WTC11 (cell line): ENCODE measurements around the gene PLCG1. TPM values are rescaled to one million over a fixed set of nuclear protein-coding genes. Genes with fewer than 3 reads are reported as not detected.

Source experiments
- ATAC-seq: fragments of 200-7000 bp; cut with Tn5 transposase; 2 replicates; pipeline ENCODE4 v1.10.0; 2021; ENCODE audit warnings: mild to moderate bottlenecking, moderate library complexity
- CTCF ChIA-PET: fragments of 300-600 bp; sonication (Branson Sonifier 250); formaldehyde crosslinking; loops from one replicate; lab custom pipeline; 2021; ENCODE audit warnings: antibody characterized with exemption; lab: Charles Lee
- POLR2A ChIA-PET: fragments of 350-600 bp; sonication (Branson Sonifier 250); formaldehyde crosslinking; loops from one replicate; lab custom pipeline; 2021; ENCODE audit warnings: antibody characterized with exemption; lab: Charles Lee
- DNase-seq: peaks from one replicate; pipeline ENCODE4 v3.0.0; 2021; ENCODE audit warnings: low spot score
- H3K27ac Mint-ChIP-seq: 2 replicates; pipeline ENCODE4 v1.8.0; 2021; ENCODE audit warnings: mixed read lengths
- H3K27me3 Mint-ChIP-seq: 2 replicates; pipeline ENCODE4 v1.8.0; 2021; ENCODE audit warnings: low read depth, mild to moderate bottlenecking, moderate library complexity, mixed read lengths
- H3K36me3 Mint-ChIP-seq: 2 replicates; pipeline ENCODE4 v1.8.0; 2021; ENCODE audit warnings: mixed read lengths
- H3K4me1 Mint-ChIP-seq: 2 replicates; pipeline ENCODE4 v1.8.0; 2022; ENCODE audit warnings: mixed read lengths
- H3K4me3 Mint-ChIP-seq: 2 replicates; pipeline ENCODE4 v1.8.0; 2021; ENCODE audit warnings: mild to moderate bottlenecking, moderate library complexity, mixed read lengths
- H3K9me3 Mint-ChIP-seq: 2 replicates; pipeline ENCODE4 v1.8.0; 2021; ENCODE audit warnings: mixed read lengths
- CBFB ChIP-seq: sonication (generic); formaldehyde crosslinking; IDR thresholded peaks from 2 replicates; pipeline ENCODE4 v1.8.1; 2022; ENCODE audit warnings: mild to moderate bottlenecking, low read depth, missing genetic modification reagents
- E2F5 ChIP-seq: sonication (generic); formaldehyde crosslinking; IDR thresholded peaks from 2 replicates; pipeline ENCODE4 v1.8.1; 2022; ENCODE audit warnings: mild to moderate bottlenecking, moderate library complexity, missing genetic modification reagents
- ETV6 ChIP-seq: sonication (generic); formaldehyde crosslinking; IDR thresholded peaks from 2 replicates; pipeline ENCODE4 v1.8.1; 2022; ENCODE audit warnings: mild to moderate bottlenecking, missing genetic modification reagents
- HMGXB4 ChIP-seq: sonication (generic); formaldehyde crosslinking; IDR thresholded peaks from 2 replicates; pipeline ENCODE4 v1.8.1; 2023; ENCODE audit warnings: mild to moderate bottlenecking, moderate library complexity, missing genetic modification reagents
- NR2C2 ChIP-seq: sonication (generic); formaldehyde crosslinking; IDR thresholded peaks from 2 replicates; pipeline ENCODE4 v1.8.0; 2022; ENCODE audit warnings: mild to moderate bottlenecking, missing genetic modification reagents
- SMAD3 ChIP-seq: sonication (generic); formaldehyde crosslinking; IDR thresholded peaks from 2 replicates; pipeline ENCODE4 v1.8.0; 2022; ENCODE audit warnings: missing genetic modification reagents, mild to moderate bottlenecking, borderline replicate concordance
- TP53 ChIP-seq: sonication (generic); formaldehyde crosslinking; IDR thresholded peaks from 2 replicates; pipeline ENCODE4 v1.8.1; 2023; ENCODE audit warnings: mild to moderate bottlenecking, missing genetic modification reagents
- ZBTB21 ChIP-seq: sonication (generic); formaldehyde crosslinking; IDR thresholded peaks from 2 replicates; pipeline ENCODE4 v1.8.1; 2023; ENCODE audit warnings: mild to moderate bottlenecking, missing genetic modification reagents, borderline replicate concordance
- ZNF396 ChIP-seq: fragments of 250-450 bp; sonication (Bioruptor Pico); IDR thresholded peaks from 2 replicates; pipeline ENCODE4 v1.8.0; 2021; ENCODE audit warnings: mild to moderate bottlenecking, moderate library complexity, borderline replicate concordance
- total RNA-seq: library from RNA; stranded (reverse); gene quantifications from 3 replicates; pipeline ENCODE4 v1.2.3, GENCODE V29; 2021
- TF ChIP-seq, protein P1 (sequence below): sonication (generic); formaldehyde crosslinking; IDR thresholded peaks from 2 replicates; pipeline ENCODE4 v1.8.1; 2022; ENCODE audit warnings: low read depth, missing genetic modification reagents, borderline replicate concordance
- TF ChIP-seq, protein P2 (sequence below): sonication (generic); formaldehyde crosslinking; IDR thresholded peaks from 2 replicates; pipeline ENCODE4 v1.8.1; 2023; ENCODE audit warnings: mild to moderate bottlenecking, missing genetic modification reagents, borderline replicate concordance

The PLCG1 gene
- total RNA-seq, 1 experiment from 2014 or later: 201 TPM

DNA sequence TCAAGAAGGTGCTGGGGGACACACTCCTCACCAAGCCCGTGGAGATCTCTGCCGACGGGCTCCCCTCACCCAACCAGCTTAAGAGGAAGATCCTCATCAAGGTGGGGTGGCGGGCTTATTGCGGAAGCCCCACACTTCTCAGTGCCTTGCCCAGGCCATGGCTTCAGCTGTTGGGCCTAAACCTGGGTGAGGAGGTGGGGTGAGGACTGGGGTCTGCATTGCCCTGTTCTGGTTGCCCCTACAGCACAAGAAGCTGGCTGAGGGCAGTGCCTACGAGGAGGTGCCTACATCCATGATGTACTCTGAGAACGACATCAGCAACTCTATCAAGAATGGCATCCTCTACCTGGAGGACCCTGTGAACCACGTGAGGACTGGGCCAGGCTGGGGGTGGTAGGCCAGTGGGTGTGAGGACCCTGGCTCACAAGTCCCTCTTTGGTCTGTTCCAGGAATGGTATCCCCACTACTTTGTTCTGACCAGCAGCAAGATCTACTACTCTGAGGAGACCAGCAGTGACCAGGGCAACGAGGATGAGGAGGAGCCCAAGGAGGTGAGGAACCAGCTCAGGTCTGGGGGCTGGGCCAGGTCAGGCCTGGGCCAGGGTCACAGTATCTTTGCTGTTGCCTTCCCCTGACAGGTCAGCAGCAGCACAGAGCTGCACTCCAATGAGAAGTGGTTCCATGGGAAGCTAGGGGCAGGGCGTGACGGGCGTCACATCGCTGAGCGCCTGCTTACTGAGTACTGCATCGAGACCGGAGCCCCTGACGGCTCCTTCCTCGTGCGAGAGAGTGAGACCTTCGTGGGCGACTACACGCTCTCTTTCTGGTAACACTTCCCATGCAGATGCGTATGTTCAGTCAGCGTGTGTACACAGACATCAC lies 27.9 kb downstream of the PLCG1 start:
- CTCF ChIA-PET: interaction anchor here (1.2 kb wide), 1 partner anchor 8 kb away, joined by 4 read pairs; no protein-coding TSS in a partner anchor
- DNase-seq (no peak), ATAC-seq (no peak)
- H3K27me3 Mint-ChIP-seq: no peaks in the 10 kb centered on the region
- H3K9me3 Mint-ChIP-seq: no peaks in the 10 kb centered on the region
- H3K4me3 Mint-ChIP-seq: no peak overlapping the region
- POLR2A ChIA-PET: no interaction called here
- no peaks in the 10 kb centered on the region for H3K4me1 Mint-ChIP-seq
- peaks cover 81% of the 10 kb centered on the region for H3K36me3 Mint-ChIP-seq
- no peak overlapping the region for H3K27ac Mint-ChIP-seq
- TF ChIP-seq, protein P1, sequence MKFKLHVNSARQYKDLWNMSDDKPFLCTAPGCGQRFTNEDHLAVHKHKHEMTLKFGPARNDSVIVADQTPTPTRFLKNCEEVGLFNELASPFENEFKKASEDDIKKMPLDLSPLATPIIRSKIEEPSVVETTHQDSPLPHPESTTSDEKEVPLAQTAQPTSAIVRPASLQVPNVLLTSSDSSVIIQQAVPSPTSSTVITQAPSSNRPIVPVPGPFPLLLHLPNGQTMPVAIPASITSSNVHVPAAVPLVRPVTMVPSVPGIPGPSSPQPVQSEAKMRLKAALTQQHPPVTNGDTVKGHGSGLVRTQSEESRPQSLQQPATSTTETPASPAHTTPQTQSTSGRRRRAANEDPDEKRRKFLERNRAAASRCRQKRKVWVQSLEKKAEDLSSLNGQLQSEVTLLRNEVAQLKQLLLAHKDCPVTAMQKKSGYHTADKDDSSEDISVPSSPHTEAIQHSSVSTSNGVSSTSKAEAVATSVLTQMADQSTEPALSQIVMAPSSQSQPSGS (CRISPR knock-in tag): no peak
- TF ChIP-seq NR2C2 (CRISPR knock-in tag) (no peak), TP53 (CRISPR knock-in tag) (no peak), CBFB (CRISPR knock-in tag) (no peak), SMAD3 (CRISPR knock-in tag) (no peak), HMGXB4 (no peak)
- TF ChIP-seq, protein P2, sequence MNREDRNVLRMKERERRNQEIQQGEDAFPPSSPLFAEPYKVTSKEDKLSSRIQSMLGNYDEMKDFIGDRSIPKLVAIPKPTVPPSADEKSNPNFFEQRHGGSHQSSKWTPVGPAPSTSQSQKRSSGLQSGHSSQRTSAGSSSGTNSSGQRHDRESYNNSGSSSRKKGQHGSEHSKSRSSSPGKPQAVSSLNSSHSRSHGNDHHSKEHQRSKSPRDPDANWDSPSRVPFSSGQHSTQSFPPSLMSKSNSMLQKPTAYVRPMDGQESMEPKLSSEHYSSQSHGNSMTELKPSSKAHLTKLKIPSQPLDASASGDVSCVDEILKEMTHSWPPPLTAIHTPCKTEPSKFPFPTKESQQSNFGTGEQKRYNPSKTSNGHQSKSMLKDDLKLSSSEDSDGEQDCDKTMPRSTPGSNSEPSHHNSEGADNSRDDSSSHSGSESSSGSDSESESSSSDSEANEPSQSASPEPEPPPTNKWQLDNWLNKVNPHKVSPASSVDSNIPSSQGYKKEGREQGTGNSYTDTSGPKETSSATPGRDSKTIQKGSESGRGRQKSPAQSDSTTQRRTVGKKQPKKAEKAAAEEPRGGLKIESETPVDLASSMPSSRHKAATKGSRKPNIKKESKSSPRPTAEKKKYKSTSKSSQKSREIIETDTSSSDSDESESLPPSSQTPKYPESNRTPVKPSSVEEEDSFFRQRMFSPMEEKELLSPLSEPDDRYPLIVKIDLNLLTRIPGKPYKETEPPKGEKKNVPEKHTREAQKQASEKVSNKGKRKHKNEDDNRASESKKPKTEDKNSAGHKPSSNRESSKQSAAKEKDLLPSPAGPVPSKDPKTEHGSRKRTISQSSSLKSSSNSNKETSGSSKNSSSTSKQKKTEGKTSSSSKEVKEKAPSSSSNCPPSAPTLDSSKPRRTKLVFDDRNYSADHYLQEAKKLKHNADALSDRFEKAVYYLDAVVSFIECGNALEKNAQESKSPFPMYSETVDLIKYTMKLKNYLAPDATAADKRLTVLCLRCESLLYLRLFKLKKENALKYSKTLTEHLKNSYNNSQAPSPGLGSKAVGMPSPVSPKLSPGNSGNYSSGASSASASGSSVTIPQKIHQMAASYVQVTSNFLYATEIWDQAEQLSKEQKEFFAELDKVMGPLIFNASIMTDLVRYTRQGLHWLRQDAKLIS (CRISPR knock-in tag): no peak

- no peak for DNase-seq
- Mint-ChIP-seq H3K36me3 (peaks cover 80% of the 10 kb centered on the region), H3K4me1 (no peaks in the 10 kb centered on the region), H3K4me3 (no peak overlapping the region), H3K27me3 (no peaks in the 10 kb centered on the region), H3K27ac (peak overlapping the region; percentile 74; the same call in 1 of the 2 replicates), H3K9me3 (no peaks in the 10 kb centered on the region)
- ChIA-PET POLR2A (no interaction called here), CTCF (interaction anchor here (1.6 to 1.8 kb wide), 2 partner anchors 31 to 174 kb away, joined by 4 to 6 read pairs; partner anchors contain the start of gene LPIN3)
- TF ChIP-seq E2F5 (CRISPR knock-in tag): no peak
- no peak for ATAC-seq
Measured at GRCh38 chr20:41166201-41167117, 29.1 kb downstream of the PLCG1 start.

- Mint-ChIP-seq H3K36me3 (peaks cover 82% of the 10 kb centered on the region), H3K4me1 (no peaks in the 10 kb centered on the region), H3K9me3 (no peaks in the 10 kb centered on the region), H3K27me3 (no peaks in the 10 kb centered on the region), H3K4me3 (no peak overlapping the region), H3K27ac (peak overlapping the region; percentile 74)
- POLR2A ChIA-PET: no interaction called here
- no peak for ATAC-seq
- CTCF ChIA-PET: interaction anchor here (1.6 to 1.8 kb wide), 2 partner anchors 32 to 173 kb away, joined by 4 to 6 read pairs; partner anchors contain the start of gene LPIN3
- no peak for DNase-seq
- TF ChIP-seq ZNF396 (CRISPR knock-in tag) (no peak), ETV6 (no peak), ZBTB21 (no peak), SMAD3 (CRISPR knock-in tag) (no peak)
Measured at GRCh38 chr20:41167118-41167470, 29.8 kb downstream of the PLCG1 start.
